ENCODE data around the gene CLDN4.
A peak's percentile ranks its signal among the peaks of the same experiment; 100 is the strongest.
"Not testable (repeated sequence)": the region's sequence is repeated elsewhere in the genome, so short reads cannot be mapped to it uniquely, and the experiment has no call there.

Gene CLDN4

DNA sequence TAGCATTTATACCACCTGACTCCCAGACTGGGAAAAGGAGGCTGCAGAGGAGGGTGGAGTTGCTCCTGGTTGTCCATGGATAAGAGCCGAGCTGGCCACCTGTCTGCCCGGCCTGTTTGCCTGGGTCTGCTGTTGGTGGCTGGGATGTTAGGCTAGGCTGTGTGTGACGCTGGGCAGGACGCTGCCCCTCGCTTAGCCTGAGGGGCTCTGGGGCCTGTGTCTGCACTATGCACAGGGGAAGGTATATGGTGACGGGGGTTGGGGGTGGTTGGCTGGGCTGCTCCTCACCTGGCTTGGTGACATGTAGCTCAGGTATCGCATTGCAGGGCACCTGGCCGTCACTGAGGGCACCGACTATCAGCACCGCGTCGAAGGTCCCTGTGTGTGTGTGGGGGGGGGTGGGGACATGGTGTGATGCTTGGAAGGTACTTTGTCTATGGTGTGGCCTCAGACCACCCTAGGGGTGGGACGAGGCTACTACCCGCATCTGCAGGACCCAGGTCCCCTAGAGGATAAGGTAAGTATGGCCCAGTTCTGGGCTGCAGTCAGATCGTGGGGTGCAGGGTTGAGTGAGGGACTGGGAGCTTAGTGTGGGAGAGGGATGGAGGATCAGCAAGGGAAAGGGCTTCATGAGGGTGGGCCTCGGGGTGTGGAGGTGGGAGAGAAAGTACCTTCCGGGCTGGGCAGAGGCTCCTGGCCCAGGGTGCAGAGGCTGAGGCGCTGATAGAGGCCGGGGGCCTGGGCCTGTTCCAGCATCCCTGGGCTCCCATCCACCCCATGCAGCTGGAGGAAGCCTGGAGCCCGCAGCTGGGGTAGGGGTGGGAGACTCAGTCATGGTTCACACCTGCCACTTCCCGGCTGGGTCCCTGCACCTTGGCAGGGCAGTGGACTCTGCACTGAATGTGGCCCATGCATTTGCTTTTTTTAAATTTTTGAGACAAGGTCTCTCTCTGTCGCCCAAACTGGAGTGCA is 9.2 kb downstream of the CLDN4 start:
- TF ChIP-seq, protein P1, sequence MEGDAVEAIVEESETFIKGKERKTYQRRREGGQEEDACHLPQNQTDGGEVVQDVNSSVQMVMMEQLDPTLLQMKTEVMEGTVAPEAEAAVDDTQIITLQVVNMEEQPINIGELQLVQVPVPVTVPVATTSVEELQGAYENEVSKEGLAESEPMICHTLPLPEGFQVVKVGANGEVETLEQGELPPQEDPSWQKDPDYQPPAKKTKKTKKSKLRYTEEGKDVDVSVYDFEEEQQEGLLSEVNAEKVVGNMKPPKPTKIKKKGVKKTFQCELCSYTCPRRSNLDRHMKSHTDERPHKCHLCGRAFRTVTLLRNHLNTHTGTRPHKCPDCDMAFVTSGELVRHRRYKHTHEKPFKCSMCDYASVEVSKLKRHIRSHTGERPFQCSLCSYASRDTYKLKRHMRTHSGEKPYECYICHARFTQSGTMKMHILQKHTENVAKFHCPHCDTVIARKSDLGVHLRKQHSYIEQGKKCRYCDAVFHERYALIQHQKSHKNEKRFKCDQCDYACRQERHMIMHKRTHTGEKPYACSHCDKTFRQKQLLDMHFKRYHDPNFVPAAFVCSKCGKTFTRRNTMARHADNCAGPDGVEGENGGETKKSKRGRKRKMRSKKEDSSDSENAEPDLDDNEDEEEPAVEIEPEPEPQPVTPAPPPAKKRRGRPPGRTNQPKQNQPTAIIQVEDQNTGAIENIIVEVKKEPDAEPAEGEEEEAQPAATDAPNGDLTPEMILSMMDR (IDR thresholded peaks at IDR 0.05; ENCODE audit: low read depth, low read length) = no peak
- DNase-seq (ENCODE audit: low read depth in 2 of 2) = no peak
- H3K4me3 ChIP-seq (replicated peaks in 1 of 2; ENCODE audit: low read depth in 2 of 2, low read length in 2 of 2) = no peak overlapping the region

DNA sequence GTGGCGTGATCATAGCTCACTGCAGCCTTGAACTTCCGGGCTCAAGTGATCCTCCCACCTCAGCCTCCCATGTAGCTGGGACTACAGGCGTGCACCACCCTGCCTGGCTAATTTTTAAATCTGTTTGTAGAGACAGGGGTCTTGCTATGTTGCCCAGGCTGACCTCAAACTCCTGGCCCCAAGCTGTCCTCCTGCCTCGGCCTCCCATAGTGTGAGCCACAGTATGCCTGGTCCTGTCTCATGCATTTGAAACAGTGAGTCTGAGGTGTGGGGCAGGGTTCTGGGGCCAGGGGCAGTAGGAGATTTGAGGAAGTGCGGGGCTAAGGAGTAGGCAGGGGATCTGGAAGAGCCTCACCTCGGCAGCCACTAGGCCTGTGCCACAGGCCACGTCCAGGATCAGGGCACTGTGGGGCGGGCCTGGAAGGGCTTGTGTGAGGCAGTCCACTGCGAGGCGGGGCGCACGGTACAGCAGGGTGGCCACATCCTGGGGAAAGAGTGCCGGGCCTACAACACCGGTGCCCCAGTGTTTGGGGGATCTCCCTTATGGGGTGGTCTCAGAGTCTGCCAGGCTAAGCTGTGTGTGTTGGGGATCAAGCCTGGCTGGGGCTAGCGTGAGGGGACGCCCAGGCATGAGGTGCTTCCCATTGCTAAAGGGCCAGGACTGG is 10.1 kb downstream of the CLDN4 start:
- TF ChIP-seq, protein P1 (IDR thresholded peaks at IDR 0.05; ENCODE audit: low read depth, low read length) = no peak
- no peak for DNase-seq (ENCODE audit: low read depth in 2 of 2)
- H3K4me3 ChIP-seq (replicated peaks in 1 of 2; ENCODE audit: low read depth in 2 of 2, low read length in 2 of 2) = no peak overlapping the region

DNA sequence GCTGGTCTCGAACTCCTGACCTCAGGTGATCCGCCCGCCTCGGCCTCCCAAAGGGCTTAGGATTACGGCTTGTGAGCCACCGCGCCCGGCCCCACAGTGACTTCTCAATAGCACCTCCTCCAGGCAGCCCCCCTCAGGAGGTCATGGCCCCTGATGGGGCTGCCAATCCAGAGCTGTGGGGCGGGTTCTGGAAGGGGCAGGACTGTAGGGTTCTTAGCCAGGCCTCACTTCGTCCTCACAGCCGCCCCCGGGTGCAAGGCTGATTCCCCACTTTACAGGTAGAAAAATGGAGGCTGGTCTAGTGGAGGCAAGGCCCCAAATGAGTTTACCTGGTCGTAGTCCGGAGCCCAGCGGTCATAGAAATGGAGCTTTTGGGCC is 10.9 kb downstream of the CLDN4 start:
- H3K4me3 ChIP-seq (replicated peaks in 1 of 2; ENCODE audit: low read depth in 2 of 2, low read length in 2 of 2) = peak overlapping the region; percentile 67 to 69
- no peak for DNase-seq (ENCODE audit: low read depth in 2 of 2)
- TF ChIP-seq, protein P1 (IDR thresholded peaks at IDR 0.05; ENCODE audit: low read depth, low read length) = no peak

DNA sequence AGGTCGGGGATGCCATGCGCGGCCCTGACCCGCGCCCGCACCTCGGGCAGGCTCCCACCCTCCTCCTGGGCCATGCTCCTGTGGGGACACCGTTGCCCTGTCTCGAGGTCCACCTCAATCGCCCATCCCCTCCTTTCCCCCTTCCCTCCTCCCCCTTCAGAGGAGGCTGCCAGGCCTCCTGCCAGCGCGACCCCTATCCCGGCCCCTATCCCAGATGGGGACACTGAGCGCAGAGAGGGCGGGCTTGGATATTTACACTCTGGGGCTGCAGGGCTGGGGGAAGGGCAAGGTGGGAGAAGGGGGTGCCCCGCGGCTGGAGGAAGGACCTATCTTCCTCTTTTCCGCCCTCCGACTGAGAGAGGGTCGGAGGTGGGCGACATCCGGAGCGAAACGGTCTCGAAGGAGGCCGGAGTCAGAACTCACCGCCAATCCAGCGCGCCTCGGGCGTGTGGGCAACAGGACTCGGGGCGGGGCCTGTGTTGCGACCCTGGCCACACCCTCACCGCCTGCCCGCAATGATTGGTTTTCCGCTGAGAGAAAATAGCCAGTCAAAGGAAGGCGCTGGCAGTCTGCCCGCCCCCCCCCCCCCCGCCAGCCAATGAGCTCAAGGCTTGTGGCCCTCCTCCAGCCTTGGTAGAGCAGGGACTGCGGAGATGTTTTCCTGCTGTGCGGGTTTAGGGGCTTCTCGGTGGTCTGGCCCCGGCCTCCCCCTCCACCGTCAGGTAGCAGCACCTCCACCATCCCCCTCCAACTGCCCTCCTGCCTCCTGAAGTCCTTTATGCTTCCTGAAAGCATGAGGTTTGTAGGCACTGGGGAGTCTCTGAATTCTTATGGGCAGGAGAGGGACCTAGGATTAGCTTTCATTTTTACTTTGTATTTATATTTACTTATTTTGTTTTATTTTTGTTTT is 11.5 kb downstream of the CLDN4 start, which contains the start of gene METTL27:
Gene METTL27, minus strand, starts transcription at position 450 of the 910 bp plus-strand sequence. Its CDS starts 376 bp downstream, at position 74.
- DNase-seq (ENCODE audit: low read depth in 2 of 2) = peak; percentile 91 to 94
- TF ChIP-seq, protein P1 (IDR thresholded peaks at IDR 0.05; ENCODE audit: low read depth, low read length) = no peak
- peak within 1 kb of the TSS; percentile 69 for H3K4me3 ChIP-seq (replicated peaks in 1 of 2; ENCODE audit: low read depth in 2 of 2, low read length in 2 of 2)

DNA sequence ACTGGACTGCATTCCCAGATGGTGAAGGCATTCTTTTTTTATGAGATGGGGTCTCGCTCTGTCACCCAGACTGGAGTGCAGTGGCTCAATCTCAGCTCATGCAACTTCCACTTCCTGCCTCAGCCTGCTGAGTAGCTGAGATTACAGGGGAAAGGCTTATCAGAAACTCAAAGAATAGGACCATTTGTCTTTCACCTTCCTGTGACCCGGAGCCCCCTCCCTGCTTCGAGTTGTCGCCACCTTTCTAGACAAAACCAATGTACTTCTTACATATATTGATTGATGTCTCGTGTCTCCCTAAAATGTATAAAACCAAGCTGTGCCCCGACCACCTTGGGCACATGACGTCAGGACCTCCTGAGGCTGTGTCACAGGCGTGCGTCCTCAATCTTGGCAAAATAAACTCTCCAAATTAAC is 13.3 kb downstream of the CLDN4 start:
- TF ChIP-seq, protein P1 (IDR thresholded peaks at IDR 0.05; ENCODE audit: low read depth, low read length) = no peak
- no peak for DNase-seq (ENCODE audit: low read depth in 2 of 2)
- no peak overlapping the region for H3K4me3 ChIP-seq (replicated peaks in 1 of 2; ENCODE audit: low read depth in 2 of 2, low read length in 2 of 2)

DNA sequence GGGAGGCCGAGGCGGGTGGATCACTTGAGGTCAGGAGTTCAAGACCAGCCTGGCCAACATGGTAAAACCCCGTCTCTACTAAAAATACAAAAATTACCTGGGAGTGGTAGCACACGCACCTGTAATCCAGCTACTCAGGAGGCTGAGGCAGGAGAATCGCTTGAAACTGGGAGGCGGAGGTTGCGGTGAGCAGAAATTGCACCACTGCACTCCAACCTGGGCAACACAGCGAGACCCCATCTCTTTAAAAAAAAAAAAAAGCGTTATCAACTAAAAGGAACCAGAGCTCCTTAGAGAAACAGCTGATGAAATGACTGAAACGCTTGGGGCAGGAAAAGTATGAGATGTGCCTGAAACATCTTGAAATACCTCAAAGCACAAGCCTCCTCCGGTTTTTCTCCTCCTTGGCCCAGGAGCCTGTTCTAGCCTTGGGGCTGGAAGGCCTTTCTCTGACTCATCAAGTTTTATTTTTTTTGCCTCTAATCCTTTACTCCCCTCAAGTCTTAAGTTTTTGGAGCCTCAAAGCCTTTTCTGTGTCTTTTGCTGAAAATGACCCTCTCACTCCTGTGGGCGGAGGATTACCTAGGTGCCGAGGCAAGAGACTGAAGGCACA is 14.2 kb downstream of the CLDN4 start:
- TF ChIP-seq, protein P1 (IDR thresholded peaks at IDR 0.05; ENCODE audit: low read depth, low read length) = no peak
- H3K4me3 ChIP-seq (replicated peaks in 1 of 2; ENCODE audit: low read depth in 2 of 2, low read length in 2 of 2) = no peak overlapping the region
- peak; percentile 45 to 54 for DNase-seq (ENCODE audit: low read depth in 2 of 2)

DNA sequence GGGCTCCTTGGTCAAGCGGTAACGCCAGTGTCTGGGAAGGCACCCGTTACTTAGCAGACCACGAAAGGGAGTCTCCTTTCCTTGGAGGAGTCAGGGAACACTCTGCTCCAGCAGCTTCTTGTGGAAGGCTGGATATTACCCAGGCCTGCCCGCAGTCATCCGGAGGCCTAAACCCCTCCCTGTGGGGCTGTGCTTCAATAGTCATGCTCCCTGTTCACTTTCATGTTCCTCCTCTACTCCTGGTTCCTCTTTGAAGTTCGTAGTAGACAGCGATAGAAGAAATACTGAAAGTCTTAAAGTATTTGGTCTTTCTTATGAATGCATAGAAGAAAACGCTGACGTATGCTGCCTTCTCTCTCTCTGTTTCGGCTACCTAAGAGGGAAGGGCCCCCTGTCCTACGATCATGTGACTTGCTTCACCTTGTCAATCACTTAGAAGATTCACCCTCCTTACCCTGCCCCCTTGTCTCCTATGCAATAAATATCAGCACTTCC is 15.0 kb downstream of the CLDN4 start:
- H3K4me3 ChIP-seq (replicated peaks in 1 of 2; ENCODE audit: low read depth in 2 of 2, low read length in 2 of 2) = not testable (repeated sequence)
- DNase-seq (ENCODE audit: low read depth in 2 of 2) = peak in 1 of 2 donors; percentile 40
